ENCODE data around the gene BACE2.

Gene BACE2

GRCh38 chr21:41321908-41322495 is 154.0 kb downstream of the BACE2 start:
- no peak for DNase-seq (ENCODE audit: low read depth)

GRCh38 chr21:41322496-41323382 is 154.8 kb downstream of the BACE2 start:
- DNase-seq (ENCODE audit: low read depth), result no peak

- DNase-seq (ENCODE audit: low read depth), result no peak
Measured at GRCh38 chr21:41325138-41325912, 157.4 kb downstream of the BACE2 start.

- DNase-seq (ENCODE audit: low read depth), result no peak
Measured at GRCh38 chr21:41326414-41327080, 158.6 kb downstream of the BACE2 start.

- DNase-seq (ENCODE audit: low read depth), result no peak
Measured at GRCh38 chr21:41327753-41328152, 159.8 kb downstream of the BACE2 start.

GRCh38 chr21:41328660-41329607 is 161.0 kb downstream of the BACE2 start:
- DNase-seq (ENCODE audit: low read depth), result no peak
